GM12865 (cell line): ENCODE measurements around the gene NPY.

Experiments
- DNase-seq: peaks from one replicate; pipeline ENCODE4 v3.0.0; 2010; ENCODE audit warnings: low read depth
- H3K4me3 ChIP-seq: 2 replicates; pipeline ENCODE4 v1.5.1; 2011; ENCODE audit warnings: mild to moderate bottlenecking, low read depth, low read length, control low read depth
- CTCF ChIP-seq: IDR thresholded peaks from 2 replicates; pipeline ENCODE4 v1.5.1; 2011; ENCODE audit warnings: low read length, control low read depth, low read depth, inconsistent platforms; ENCODE audit not compliant: insufficient read depth; ENCODE audit errors: missing control alignments

NPY gene

GRCh38 chr7:24328050-24328449 is 44.1 kb downstream of the NPY start:
- no peak overlapping the region for H3K4me3 ChIP-seq
- no peak for TF ChIP-seq CTCF
- DNase-seq, result no peak

DNA sequence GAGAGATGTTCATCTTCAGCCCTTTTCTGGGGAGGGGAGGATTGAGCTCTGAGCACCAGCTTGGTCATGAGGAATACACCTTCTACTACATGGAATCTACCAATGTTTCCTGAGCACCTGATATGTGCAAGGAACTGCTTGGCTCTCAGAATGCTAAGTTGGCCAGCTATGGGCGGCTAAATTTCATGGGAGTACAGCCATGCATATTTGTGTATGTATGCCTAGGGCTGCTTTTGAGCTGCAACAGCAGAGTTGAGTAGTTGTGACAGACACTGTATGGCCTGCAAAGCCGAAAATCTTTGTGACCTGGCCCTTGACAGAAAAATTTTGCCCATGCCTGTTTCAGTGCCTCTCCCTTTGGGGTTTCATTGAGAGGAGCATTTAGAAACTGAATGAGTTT is 44.9 kb downstream of the NPY start:
- no peak for TF ChIP-seq CTCF

GRCh38 chr7:24334012-24334411 is 50.0 kb downstream of the NPY start:
- TF ChIP-seq CTCF, result no peak
- no peak overlapping the region for H3K4me3 ChIP-seq
- DNase-seq, result no peak

More for the DNA sequence above, 44.9 kb downstream of the NPY start:
- DNase-seq, result no peak
- H3K4me3 ChIP-seq, result no peak overlapping the region

- TF ChIP-seq CTCF, result no peak
- H3K4me3 ChIP-seq, result no peak overlapping the region
- DNase-seq, result no peak
These were observed 50.6 kb downstream of the NPY start for GRCh38 chr7:24334627-24335026.

GRCh38 chr7:24336461-24336860 is 52.5 kb downstream of the NPY start:
- H3K4me3 ChIP-seq, result no peak overlapping the region
- no peak for TF ChIP-seq CTCF
- DNase-seq, result peak; percentile 44

DNA sequence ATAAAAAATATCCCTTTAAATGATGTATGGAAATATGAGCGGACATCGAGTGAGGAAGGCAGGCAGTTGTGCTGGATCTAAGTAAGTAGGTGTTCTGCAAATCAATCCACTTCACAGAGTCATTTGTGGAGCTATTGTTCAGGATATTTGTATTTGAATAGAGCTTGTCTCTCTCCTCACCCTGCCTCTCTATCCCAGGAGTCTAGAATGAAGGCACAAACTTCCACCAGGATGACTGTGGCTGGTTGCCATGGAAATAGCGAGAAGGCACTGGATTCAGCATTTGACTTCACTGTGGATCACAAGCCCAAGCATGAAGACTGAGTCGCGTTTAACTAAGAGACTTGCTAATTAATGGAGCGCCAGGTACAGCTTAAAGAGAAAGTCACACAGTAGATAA is 53.2 kb downstream of the NPY start:
- no peak overlapping the region for H3K4me3 ChIP-seq
- no peak for DNase-seq
- no peak for TF ChIP-seq CTCF

DNA sequence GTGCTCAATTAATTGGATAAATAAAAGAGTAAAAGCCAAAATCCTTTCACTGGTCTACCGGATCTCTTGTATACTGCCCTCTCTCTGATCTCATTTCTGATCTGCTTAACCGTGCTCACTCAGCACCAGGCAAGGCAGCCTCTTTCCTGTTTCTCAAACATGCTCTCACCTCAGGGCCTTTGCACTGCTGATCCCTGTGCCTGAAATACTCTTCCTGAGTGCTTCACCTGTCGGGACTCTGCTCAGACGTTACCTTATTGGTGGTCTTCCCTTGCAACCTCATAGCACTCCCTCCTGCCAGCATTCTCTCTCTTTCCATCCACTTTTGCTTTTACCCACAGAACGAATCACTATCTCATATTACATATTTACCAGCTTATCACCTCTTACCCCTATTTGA is 55.6 kb downstream of the NPY start:
- no peak for TF ChIP-seq CTCF
- no peak overlapping the region for H3K4me3 ChIP-seq
- DNase-seq, result no peak
